Jurkat, Clone E6-1 (cell line): Measurements from ENCODE around the gene CDK3. TPM values are rescaled to one million over a fixed set of nuclear protein-coding genes. Genes with fewer than 3 reads are reported as not detected.
"Not testable (repeated sequence)": the region's sequence is repeated elsewhere in the genome, so short reads cannot be mapped to it uniquely, and the experiment has no call there.

Experiments
- DNase-seq: peaks from one replicate; pipeline ENCODE4 v3.0.0-alpha.2; 2011; ENCODE audit warnings: low read depth, low spot score
- H3K4me3 ChIP-seq: 2 replicates; pipeline ENCODE4 v1.5.1; 2011; ENCODE audit warnings: mild to moderate bottlenecking, low read length, control low read depth, moderate library complexity
- polyA plus RNA-seq: library from polyadenylated mRNA; unstranded; fragments of >200 nt; gene quantifications from one replicate; pipeline ENCODE4 v1.2.1, GENCODE V29; 2012; ENCODE audit warnings: missing spikeins; ENCODE audit not compliant: insufficient read length, insufficient read depth

CDK3 gene
- polyA plus RNA-seq: 5.6 TPM

DNA sequence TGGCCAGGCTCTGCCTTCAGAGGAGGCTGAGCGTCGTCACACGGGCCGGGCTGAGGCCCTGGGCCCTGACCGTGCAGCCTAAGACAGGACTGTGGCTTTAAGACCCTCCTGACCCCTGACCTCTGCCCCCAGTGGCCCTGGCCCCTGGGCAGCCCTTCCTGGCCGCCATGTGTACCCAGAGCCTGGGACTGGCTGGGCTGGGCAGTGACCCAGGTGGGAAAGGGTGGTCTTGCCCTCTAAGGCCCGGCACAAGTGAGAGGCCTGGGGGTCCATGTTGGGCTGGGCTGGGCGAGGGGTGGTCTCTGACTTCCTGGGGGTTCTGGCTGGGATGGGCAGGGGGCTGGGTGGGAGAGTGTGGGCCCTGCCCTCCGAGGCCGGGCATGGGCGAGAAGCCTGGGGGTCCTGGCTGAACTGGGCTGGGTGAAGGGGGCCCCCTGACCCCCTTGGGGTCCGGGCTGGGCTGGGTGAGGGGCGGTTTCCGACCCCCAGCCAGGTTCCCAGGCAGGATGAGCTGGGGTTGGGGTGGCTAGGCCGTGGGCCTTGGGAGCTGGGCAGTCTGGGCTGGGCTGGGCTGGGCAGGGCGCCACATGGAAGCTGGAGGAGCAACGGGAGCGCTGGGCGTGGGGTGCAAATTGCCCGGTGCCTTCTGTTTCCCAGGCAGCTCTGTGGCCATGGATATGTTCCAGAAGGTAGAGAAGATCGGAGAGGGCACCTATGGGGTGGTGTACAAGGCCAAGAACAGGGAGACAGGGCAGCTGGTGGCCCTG lies at the start of gene CDK3:
Gene CDK3, plus strand, starts transcription at position 101 of the 767 bp plus-strand sequence. Its CDS starts 571 bp downstream, at position 672.
- H3K4me3 ChIP-seq: no peak within 1 kb of the TSS
- no peak for DNase-seq

DNA sequence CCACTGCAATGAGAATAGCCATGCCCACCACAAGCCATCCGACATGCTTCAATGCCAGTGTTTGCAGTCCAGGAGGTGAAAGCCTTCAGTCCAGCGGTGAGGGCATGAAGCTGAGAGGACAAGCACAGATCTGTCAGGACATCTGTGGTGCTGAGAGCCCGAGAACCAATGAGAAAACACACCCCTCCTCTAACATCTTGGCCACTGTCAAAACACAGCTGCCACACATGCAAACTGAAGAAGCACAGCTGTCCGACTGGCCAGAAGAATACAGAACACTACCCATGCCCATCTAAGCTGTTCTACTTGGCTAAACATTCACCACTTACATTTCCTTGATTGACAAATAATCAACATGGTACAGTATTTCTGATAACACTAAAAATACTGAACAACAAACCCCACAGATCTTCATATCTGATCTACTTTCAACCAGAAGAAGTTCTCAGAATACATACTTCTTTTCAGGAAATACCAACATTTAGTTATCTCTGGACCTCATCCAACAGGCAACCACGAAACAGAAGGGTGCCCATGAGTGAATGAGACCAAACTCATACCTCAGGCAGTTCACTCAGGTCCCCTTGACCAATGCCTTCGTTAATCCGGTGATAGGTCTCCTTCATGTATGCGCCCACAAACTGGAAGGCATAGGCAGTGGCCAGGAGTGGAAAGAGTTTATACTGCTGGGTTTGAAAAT lies 49.6 kb upstream of the CDK3 start:
- no peak for DNase-seq
- H3K4me3 ChIP-seq: no peak overlapping the region

DNA sequence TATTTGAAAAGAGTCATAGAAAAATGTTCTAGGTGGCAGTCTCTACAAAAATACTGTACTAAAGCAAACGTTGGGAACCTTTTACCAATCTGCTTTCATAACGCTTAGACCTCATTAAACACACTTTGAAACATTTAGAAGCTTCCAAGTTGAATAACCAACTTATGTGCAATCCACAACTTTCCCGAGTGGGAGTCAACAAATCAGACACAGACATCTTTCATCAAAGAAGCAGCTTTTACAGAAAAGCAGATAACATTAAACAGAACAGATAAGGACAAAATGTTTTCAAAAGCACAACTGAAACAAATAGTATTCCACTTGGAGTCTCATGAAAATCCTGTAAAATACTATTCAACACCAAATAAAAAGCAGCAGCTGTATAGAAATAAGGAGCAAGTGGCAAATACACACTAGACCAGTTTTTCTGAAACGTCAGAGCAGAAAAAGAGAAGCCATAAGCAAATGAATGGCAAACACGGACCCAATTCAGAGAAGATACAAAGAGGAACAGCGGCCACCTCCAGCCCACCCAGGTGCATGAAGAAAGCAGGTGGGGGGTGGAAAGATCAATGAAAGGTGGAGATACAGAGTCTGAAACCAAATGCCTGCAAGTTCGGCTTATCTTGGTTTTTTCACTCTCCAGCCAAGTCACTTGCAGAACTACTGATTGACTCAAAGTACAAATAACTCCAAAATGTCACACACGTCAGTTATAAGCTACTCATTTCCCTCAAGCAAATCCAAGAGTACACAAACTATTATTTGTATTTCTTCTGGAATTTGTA lies 41.4 kb upstream of the CDK3 start:
- no peak overlapping the region for H3K4me3 ChIP-seq
- no peak for DNase-seq

DNA sequence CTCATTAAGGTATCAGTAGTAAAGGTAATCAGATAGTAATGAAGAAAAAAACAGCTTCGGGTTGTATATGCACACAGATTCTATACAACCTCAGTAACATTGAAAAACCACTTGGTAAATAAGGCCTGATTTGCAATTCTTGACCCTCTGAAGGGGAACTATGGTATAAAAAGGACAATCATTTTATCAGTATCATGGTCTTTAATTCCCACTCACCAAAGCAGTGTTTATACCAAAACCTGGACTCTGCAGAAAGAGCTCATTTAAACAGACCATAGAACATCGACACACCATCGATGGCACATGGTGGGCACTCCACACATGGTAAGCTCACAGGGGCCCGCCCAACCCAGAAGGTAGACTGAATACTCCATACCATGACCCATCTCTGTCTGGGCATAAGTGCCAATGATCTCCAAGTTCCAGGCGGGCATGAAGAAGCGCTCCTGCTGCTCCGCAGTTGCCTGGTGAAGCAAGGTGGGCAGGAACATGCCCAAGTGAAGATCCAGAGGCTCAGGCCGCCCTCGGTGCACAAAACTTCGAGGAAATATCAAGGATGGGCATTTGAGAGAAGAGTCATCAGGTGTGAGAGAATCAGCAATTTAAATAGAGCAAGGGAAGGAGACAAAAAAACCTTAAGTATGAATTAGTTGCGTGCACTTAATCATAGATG lies 40.7 kb upstream of the CDK3 start:
- DNase-seq: no peak
- H3K4me3 ChIP-seq: no peak overlapping the region

DNA sequence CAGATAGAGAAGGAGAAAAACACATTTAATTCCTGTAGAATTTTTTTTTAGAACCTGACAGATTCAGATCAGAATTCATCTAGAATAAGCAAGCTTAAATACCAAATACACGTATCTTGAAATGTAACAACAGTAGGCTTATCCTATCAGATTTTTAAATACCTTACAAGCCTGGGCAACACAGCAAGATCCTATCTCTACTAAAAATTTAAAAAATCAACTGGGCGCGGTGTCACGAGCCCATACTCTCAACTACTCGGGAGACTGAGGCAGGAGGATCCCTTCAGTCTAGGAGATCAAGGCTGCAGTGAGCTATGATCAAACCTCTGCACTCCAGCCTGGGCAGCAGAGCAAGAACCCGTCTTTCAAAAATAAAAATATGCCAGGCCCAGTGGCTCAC lies 35.2 kb upstream of the CDK3 start:
- no peak overlapping the region for H3K4me3 ChIP-seq
- DNase-seq: no peak

DNA sequence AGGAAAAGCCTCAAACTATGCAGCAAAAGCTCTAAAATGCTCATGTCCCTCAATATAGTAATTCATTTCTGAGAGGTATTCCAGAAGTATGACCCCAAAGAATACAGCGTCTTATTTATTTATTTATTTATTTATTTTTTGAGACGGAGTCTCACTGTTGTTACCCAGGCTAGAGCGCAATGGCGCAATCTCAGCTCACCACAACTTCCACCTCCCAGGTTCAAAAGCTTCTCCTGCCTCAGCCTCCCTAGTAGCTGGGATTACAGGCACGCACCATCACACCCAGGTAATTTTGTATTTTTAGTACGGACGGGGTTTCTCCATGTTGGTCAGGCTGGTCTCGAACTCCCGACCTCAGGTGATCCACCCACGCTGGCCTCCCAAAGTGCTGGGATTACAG lies 31.6 kb upstream of the CDK3 start:
- H3K4me3 ChIP-seq, DNase-seq: not testable (repeated sequence)

DNA sequence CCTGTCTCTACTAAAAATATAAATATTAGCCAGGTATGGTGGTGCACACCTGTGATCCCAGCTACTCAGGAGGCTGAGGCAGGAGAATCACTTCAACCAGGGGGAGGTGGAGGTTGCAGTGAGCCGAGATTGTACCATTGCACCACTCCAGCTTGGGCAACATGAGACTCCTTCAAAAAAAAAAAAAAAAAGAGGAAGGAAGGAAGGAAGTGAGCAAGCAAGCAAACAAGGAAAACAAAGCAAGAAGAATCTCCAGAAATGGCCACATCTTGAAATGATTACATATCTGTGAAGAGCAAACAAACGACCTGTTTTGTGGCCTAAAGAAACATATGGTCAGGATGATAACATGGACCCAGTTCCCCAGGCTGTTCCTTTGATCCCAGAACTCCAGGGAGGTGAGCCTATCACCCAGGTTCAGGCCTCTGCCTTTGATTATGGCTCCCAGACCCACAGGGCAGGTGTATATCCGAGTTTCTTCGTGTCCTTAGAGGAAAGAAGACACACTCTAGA lies 30.6 kb upstream of the CDK3 start:
- no peak for DNase-seq
- H3K4me3 ChIP-seq: no peak overlapping the region

DNA sequence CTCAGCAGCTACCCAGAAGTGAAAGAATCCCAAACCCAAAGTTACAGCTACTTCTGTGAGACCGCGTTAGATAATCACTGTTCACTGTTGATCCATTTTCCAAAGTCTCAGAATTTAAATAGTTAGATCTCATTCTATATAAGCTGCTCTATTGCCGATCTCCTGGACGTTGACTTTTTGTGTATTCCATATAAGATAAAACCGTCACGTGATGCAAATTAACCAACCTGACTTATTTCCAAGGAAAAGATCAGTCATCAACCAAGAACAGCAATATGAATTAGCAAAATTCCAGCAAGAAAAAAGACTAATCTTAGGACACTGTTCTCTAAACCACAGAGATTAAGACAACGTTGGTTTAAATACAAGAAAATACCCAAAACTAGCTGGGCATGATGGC lies 30.0 kb upstream of the CDK3 start:
- no peak for DNase-seq
- H3K4me3 ChIP-seq: no peak overlapping the region

DNA sequence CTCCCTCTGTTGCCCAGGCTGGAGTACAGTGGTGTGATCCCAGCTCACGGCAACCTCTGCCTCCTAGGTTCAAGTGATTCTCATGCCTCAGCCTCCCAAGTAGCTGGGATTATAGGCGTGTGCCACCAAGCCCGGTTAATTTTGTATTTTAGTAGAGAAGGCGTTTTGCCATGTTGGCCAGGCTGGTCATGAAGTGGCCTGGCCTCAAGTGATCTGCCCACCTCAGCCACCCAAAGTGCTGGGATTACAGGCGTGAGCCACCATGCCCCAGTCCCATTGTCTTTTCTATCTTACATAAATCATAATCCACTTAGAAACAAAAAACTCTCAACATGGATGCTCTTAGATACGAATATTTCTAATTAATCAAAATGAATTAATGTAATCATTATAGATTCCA lies 25.5 kb upstream of the CDK3 start:
- not testable (repeated sequence) for DNase-seq, H3K4me3 ChIP-seq

DNA sequence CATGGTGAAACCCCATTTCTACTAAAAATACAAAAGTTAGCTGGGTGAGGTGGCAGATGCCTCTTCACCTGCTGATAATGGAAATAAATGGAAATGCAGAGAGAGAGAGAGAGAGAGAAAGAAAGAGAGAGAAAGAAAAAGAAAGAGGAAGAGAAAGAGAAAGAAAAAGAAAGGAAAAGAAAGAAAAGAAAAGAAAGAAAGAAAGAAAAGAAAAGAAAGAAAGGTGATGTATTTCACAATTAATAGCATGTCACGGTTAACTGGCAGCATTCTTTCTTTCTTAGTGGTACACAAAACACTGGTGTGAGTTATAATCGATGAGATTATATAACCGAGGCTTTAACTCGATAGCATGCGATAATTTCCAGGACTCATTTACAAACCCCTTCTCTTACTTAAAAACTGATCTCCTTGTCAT lies 24.9 kb upstream of the CDK3 start:
- DNase-seq: no peak
- H3K4me3 ChIP-seq: no peak overlapping the region

DNA sequence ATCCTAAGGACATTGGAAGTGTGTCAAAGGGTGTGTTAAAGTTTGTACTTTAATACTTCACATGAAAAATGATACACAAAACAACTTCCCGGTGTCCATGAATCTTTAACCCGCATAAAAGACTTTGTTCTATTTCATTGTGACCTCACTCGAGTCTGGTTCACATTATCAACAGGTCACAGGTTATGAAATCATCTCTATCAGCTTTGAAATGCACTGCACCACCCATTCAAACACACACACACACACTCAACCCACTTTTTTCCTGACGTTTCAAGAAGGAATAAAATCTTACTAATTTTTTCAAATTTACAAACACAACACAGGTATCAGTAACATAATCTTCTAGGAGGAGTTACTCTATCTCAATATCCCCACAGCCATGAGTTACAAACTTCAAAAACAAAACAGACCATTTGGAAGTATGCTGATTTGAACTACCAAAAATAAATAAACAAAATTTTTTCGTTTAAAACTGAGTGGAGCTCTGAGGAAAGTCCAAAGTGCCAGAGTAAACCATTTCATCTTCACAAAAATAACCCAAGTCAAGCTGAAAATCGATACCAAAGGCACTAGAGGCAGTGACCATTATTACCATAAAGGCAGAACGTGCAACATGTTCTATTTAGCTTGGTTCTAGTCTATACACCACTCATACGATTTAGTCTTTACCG lies 24.3 kb upstream of the CDK3 start:
- H3K4me3 ChIP-seq: no peak overlapping the region
- DNase-seq: no peak

DNA sequence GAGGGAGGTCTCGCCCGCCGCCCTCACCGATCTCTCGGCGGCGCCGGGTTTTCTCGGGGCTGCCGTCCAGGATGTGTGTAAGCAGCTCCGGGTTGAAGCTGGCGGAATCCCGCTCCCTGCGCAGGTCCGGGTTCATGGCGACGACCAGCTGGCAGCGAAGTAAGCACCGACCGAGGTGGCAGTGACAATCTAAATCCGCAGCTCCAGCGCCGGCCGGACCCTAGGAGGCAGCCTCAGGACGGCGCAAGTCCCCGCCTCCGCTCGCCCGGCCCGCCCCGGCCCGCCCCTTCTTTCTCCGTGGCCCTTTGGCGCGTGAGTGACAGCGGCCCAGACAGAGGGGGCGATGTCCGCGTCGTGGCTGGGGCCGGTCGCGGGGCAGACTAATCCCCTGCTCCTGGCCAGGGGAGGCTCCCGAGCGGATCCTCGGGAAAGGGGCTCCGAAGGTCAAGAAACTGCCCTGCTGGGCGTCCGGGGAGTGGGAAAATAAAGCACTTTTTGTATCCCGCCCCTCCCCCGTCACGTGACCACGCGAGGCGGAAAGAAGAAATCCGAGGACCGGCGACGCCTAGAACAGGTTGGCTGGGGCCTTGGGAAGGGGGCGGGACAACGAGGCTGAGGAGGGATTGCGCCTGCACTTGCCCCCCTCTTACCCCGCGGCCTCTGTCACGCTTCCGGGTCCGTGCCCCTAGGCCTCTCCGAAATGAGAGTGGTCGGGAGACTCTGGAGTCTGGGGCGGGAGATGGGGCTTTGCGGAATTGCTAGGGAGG lies 21.5 kb upstream of the CDK3 start, which contains the start of the genes ACOX1 and TEN1:
Gene ACOX1, minus strand, starts transcription at position 229 of the 767 bp plus-strand sequence. Its CDS starts 93 bp downstream, at position 136.
Gene TEN1, plus strand, starts transcription at position 303 of the 767 bp plus-strand sequence. CDS start 6,953 bp downstream, outside the sequence.
- DNase-seq: peak; percentile 94
- peak within 1 kb of the TSS; percentile 65 for H3K4me3 ChIP-seq

DNA sequence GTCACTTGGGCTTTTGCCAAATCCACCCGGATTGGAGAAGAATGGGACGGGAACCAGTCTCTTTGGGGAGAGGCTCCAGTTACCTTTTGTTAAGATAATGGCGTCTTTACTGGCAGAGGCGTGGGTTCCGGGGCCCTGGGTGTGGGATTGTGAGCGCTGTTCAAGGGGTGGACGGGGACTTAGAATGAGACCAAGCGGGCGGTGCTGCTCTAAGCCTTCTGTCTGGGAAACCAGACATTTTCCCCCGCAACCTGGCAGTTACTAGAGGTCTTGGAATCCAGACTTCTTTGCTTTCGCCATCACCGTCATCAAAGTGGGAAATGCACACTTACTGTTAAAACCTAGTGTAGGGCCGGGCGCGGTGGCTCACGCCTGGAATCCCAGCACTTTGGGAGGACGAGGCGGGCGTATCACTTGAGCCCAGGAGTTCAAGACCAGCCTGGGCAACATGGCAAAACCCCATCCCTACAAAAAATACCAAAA lies 20.9 kb upstream of the CDK3 start:
- DNase-seq: no peak
- H3K4me3 ChIP-seq: peak overlapping the region; percentile 65

DNA sequence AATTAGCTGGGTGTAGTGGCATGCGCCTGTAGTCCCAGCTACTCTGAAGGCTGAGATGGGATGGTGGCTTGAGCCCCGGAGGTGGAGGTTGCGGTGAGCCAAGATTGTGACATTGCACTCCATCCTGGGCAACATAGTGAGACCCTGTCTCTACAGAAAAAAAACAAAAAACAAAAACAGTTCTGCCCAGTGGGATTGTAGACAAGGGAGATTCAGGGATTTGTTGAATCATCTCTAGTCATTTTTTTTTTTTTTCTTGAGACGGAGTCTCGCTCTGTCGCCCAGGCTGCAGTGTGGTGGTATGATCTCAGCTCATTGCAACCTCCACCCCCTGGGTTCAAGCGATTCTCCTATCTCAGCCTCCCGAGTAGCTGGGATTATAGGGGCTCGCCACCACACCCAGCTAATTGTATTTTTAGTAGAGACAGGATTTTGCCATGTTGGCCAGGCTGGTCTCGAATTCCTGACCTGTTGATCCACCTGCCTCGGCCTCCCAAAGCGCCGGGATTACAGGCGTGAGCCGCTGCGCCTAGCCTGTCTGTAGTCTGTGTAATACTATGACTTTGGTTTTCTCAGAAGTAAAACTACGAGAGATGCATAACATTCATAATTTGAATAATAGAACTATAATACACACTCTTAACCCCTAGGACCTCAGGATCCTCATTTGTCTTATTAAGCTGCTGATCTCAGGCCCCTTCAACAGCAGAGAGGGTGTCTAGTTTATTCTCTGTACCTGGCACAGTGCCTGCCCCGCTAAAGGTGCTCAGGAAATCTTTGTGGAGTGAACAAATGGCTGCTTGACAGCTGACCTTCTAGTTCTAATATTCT lies 20.3 kb upstream of the CDK3 start:
- peak overlapping the region; percentile 65 for H3K4me3 ChIP-seq
- no peak for DNase-seq

DNA sequence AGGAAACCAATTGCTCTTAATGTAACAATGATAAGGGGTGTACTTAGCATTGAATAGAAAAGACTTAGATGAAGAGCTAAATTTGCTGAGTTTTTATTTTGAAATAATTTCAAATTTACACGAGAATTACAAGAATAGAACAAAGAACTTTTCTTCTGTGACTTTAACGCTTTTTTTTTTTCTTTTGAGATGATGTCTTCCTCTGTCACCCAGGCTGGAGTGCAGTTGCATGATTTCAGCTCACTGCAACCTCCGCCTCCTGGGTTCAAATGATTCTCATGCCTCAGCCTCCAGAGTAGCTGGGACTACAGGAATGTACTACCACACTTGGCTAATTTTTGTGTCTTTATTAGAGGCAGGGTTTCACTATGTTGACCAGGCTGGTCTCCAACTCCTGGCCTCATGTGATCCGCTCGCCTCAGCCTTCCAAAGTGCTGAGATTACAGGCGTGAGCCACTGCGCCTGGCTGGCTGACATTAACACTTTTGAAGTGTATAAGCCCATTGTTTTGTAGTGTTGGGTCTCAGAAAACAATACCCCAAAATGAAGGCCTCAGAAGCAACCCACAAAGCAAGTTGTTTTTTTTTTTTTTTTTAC lies 19.5 kb upstream of the CDK3 start:
- no peak overlapping the region for H3K4me3 ChIP-seq
- no peak for DNase-seq

DNA sequence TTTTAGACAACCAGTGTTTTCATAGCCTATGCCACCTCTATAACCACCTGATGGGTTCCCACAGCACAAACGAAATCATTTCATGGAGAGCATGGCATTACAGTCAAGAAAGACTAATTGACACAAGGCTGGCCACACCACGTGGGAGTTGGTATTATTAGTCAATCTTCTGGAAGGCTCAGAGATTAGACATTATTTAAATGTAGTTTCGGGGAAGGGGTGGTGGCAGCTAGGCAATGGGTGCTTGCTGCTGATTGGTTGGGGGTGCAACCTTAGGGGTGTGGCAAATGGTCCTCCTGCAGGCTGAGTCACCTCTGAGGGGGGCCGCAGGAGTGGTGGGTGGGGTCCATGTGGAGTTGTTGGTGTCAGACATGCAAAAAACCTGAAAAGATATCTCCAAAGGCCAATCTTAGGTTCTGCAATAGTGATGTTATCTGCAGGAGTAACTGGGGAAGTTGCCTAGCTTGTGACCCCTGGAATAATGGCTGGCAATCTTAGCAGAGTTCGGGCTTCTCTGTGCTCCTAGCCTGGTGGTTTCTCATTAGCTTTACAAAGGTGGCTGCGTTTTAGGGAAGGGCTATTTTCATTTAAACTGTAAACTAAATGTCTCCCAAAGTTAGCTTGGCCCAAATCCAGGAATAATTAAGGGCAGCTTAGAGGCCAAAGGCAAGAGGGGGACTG lies 17.0 kb upstream of the CDK3 start:
- H3K4me3 ChIP-seq: no peak overlapping the region
- DNase-seq: no peak
